IPS DF 6.9 (cell line): Measurements from ENCODE around the gene SIRT5.

Experiments
- DNase-seq: peaks from one replicate; pipeline ENCODE4 v3.0.0-alpha.2; 2013; ENCODE audit warnings: low read depth, low spot score
- H3K27ac ChIP-seq: one replicate; pipeline ENCODE4 v1.5.1; 2013; ENCODE audit warnings: low read length, control low read depth
- H3K27me3 ChIP-seq: 2 replicates; pipeline ENCODE4 v1.6.1; 2013; ENCODE audit warnings: mild to moderate bottlenecking, low read length; ENCODE audit not compliant: control insufficient read depth, insufficient read depth
- H3K36me3 ChIP-seq: 2 replicates; pipeline ENCODE4 v1.6.1; 2013; ENCODE audit warnings: low read length; ENCODE audit not compliant: control insufficient read depth, insufficient read depth
- H3K4me1 ChIP-seq: 2 replicates; pipeline ENCODE4 v1.6.1; 2013; ENCODE audit warnings: low read length; ENCODE audit not compliant: control insufficient read depth, insufficient read depth
- H3K4me3 ChIP-seq: 2 replicates; pipeline ENCODE4 v1.5.1; 2013; ENCODE audit warnings: mild to moderate bottlenecking, low read length
- H3K9me3 ChIP-seq: 2 replicates; pipeline ENCODE4 v1.6.1; 2013; ENCODE audit warnings: low read length, inconsistent platforms; ENCODE audit not compliant: control insufficient read depth, insufficient read depth
- WGBS: extraction: QIAGEN DNeasy Blood & Tissue Kit; methylation state at CpG from one replicate; pipeline ENCODE4 v1.1.7; 2013; ENCODE audit warnings: mixed read lengths, missing lambda C conversion rate; ENCODE audit not compliant: insufficient read length, insufficient coverage; 5-methylcytosine and 5-hydroxymethylcytosine counted together

SIRT5 gene

GRCh38 chr6:13654496-13654895 is 80.1 kb downstream of the SIRT5 start:
- Histone ChIP-seq H3K36me3 (no peaks in the 10 kb centered on the region), H3K27ac (no peak overlapping the region), H3K27me3 (no peaks in the 10 kb centered on the region), H3K4me3 (no peak overlapping the region), H3K9me3 (no peaks in the 10 kb centered on the region), H3K4me1 (no peaks in the 10 kb centered on the region)
- no peak for DNase-seq

GRCh38 chr6:13655700-13656099 is 81.3 kb downstream of the SIRT5 start:
- no peaks in the 10 kb centered on the region for H3K4me1 ChIP-seq
- no peak overlapping the region for H3K4me3 ChIP-seq
- no peaks in the 10 kb centered on the region for H3K27me3 ChIP-seq
- H3K27ac ChIP-seq = no peak overlapping the region
- WGBS = no CpG with 5 or more reads among the region's 1 CpG
- no peak for DNase-seq
- H3K36me3 ChIP-seq = no peaks in the 10 kb centered on the region
- H3K9me3 ChIP-seq = no peaks in the 10 kb centered on the region

- H3K27ac ChIP-seq = no peak overlapping the region
- H3K27me3 ChIP-seq = no peaks in the 10 kb centered on the region
- no peaks in the 10 kb centered on the region for H3K9me3 ChIP-seq
- no peaks in the 10 kb centered on the region for H3K36me3 ChIP-seq
- no peak overlapping the region for H3K4me3 ChIP-seq
- no CpG with 5 or more reads among the region's 1 CpG for WGBS
- DNase-seq = no peak
- H3K4me1 ChIP-seq = no peaks in the 10 kb centered on the region
Measured at GRCh38 chr6:13660273-13660672, 85.9 kb downstream of the SIRT5 start.

GRCh38 chr6:13660893-13661292 is 86.5 kb downstream of the SIRT5 start:
- Histone ChIP-seq H3K27ac (no peak overlapping the region), H3K9me3 (no peaks in the 10 kb centered on the region), H3K36me3 (no peaks in the 10 kb centered on the region), H3K27me3 (no peaks in the 10 kb centered on the region), H3K4me1 (no peaks in the 10 kb centered on the region), H3K4me3 (no peak overlapping the region)
- no CpG with 5 or more reads among the region's 1 CpG for WGBS
- no peak for DNase-seq

- Histone ChIP-seq H3K4me1 (no peaks in the 10 kb centered on the region), H3K4me3 (no peak overlapping the region), H3K27ac (no peak overlapping the region), H3K36me3 (no peaks in the 10 kb centered on the region), H3K9me3 (no peaks in the 10 kb centered on the region), H3K27me3 (no peaks in the 10 kb centered on the region)
- no peak for DNase-seq
- WGBS = no CpG with 5 or more reads among the region's 2 CpGs
Measured at GRCh38 chr6:13661647-13662046, 87.2 kb downstream of the SIRT5 start.

GRCh38 chr6:13662651-13663334 is 88.4 kb downstream of the SIRT5 start:
- H3K27me3 ChIP-seq = no peaks in the 10 kb centered on the region
- no peaks in the 10 kb centered on the region for H3K9me3 ChIP-seq
- no peak overlapping the region for H3K27ac ChIP-seq
- no peak overlapping the region for H3K4me3 ChIP-seq
- no CpG with 5 or more reads among the region's 3 CpGs for WGBS
- no peaks in the 10 kb centered on the region for H3K4me1 ChIP-seq
- DNase-seq = no peak
- no peaks in the 10 kb centered on the region for H3K36me3 ChIP-seq

GRCh38 chr6:13663986-13664385 is 89.6 kb downstream of the SIRT5 start:
- no peaks in the 10 kb centered on the region for H3K27me3 ChIP-seq
- no peak for DNase-seq
- no peaks in the 10 kb centered on the region for H3K9me3 ChIP-seq
- 100% methylated on average over 1 of the region's 4 CpGs for WGBS
- H3K4me1 ChIP-seq = no peaks in the 10 kb centered on the region
- no peak overlapping the region for H3K27ac ChIP-seq
- no peaks in the 10 kb centered on the region for H3K36me3 ChIP-seq
- no peak overlapping the region for H3K4me3 ChIP-seq
